PC-9 (cell line): Measurements from ENCODE around the gene VPS36.

Source experiments
- CTCF ChIP-seq: fragments of 200-600 bp; sonication (generic); conservative IDR thresholded peaks from 2 replicates; pipeline ENCODE4 v1.6.1; 2017; ENCODE audit warnings: mixed run types, antibody characterized with exemption, mild to moderate bottlenecking, moderate library complexity
- EZH2 ChIP-seq: fragments of 200-600 bp; sonication (generic); IDR thresholded peaks from 2 replicates; pipeline ENCODE4 v1.8.0; 2017; ENCODE audit warnings: antibody characterized with exemption, low read depth

GRCh38 chr13:52371736-52372247 is 78.6 kb downstream of the VPS36 start:
- TF ChIP-seq CTCF (no peak), EZH2 (no peak)
